Activated gamma-delta T cell treated with Interleukin-2 at 50 U/mL for 16 hours (primary cell): Measurements from ENCODE around the gene ERGIC2.
"Not testable (repeated sequence)": the region's sequence is repeated elsewhere in the genome, so short reads cannot be mapped to it uniquely, and the experiment has no call there.

Experiments
- DNase-seq: peaks from one replicate; pipeline ENCODE4 v3.0.0-alpha.2; 2020

ERGIC2 gene

GRCh38 chr12:29380536-29381523 lies at the start of gene ERGIC2:
TSS of gene ERGIC2 (minus strand) at chr12:29381172. CDS start at chr12:29371633, 9,539 bp downstream.
- peak; percentile 88 for DNase-seq

- no peak for DNase-seq
Observed at GRCh38 chr12:29430716-29431044, 49.7 kb upstream of the ERGIC2 start.

- DNase-seq: no peak
Observed at GRCh38 chr12:29429999-29430715, 49.2 kb upstream of the ERGIC2 start.

GRCh38 chr12:29428633-29429032 lies 47.7 kb upstream of the ERGIC2 start:
- DNase-seq: no peak

- peak; percentile 8 for DNase-seq
Observed at GRCh38 chr12:29427964-29428363, 47.0 kb upstream of the ERGIC2 start.

- no peak for DNase-seq
Observed at GRCh38 chr12:29426498-29426897, 45.5 kb upstream of the ERGIC2 start.

- no peak for DNase-seq
Observed at GRCh38 chr12:29425722-29426121, 44.8 kb upstream of the ERGIC2 start.

GRCh38 chr12:29416748-29417147 lies 35.8 kb upstream of the ERGIC2 start:
- DNase-seq: no peak

GRCh38 chr12:29415111-29415510 lies 34.1 kb upstream of the ERGIC2 start:
- no peak for DNase-seq

- no peak for DNase-seq
Observed at GRCh38 chr12:29414368-29414767, 33.4 kb upstream of the ERGIC2 start.

GRCh38 chr12:29405561-29405960 lies 24.6 kb upstream of the ERGIC2 start:
- DNase-seq: no peak

GRCh38 chr12:29403991-29404390 lies 23.0 kb upstream of the ERGIC2 start:
- no peak for DNase-seq

GRCh38 chr12:29402437-29402836 lies 21.5 kb upstream of the ERGIC2 start:
- no peak for DNase-seq

- no peak for DNase-seq
Observed at GRCh38 chr12:29398495-29398894, 17.5 kb upstream of the ERGIC2 start.

- no peak for DNase-seq
Observed at GRCh38 chr12:29396774-29397173, 15.8 kb upstream of the ERGIC2 start.

GRCh38 chr12:29395356-29395755 lies 14.4 kb upstream of the ERGIC2 start:
- DNase-seq: no peak

- DNase-seq: peak; percentile 59
Observed at GRCh38 chr12:29390419-29390818, 9.4 kb upstream of the ERGIC2 start.

GRCh38 chr12:29389295-29389919 lies 8.4 kb upstream of the ERGIC2 start:
- no peak for DNase-seq

GRCh38 chr12:29386084-29386680 lies 5.2 kb upstream of the ERGIC2 start:
- not testable (repeated sequence) for DNase-seq

GRCh38 chr12:29385194-29385593 lies 4.2 kb upstream of the ERGIC2 start:
- DNase-seq: not testable (repeated sequence)

GRCh38 chr12:29382251-29382650 lies 1.3 kb upstream of the ERGIC2 start:
- no peak for DNase-seq

GRCh38 chr12:29376118-29376517 lies 4.9 kb downstream of the ERGIC2 start:
- no peak for DNase-seq

- DNase-seq: no peak
Observed at GRCh38 chr12:29374913-29375312, 6.1 kb downstream of the ERGIC2 start.
